SK-N-MC (cell line): ENCODE data around the gene ZSCAN20.

Experiments used
- EZH2 ChIP-seq: fragments of 200-600 bp; sonication (generic); IDR thresholded peaks from one replicate; pipeline ENCODE4 v1.6.1; 2017; ENCODE audit warnings: antibody characterized with exemption
- POLR2AphosphoS5 ChIP-seq: IDR thresholded peaks from 2 replicates; pipeline ENCODE4 v1.6.1; 2012; ENCODE audit warnings: mild to moderate bottlenecking, low read depth, low read length, borderline replicate concordance

DNA sequence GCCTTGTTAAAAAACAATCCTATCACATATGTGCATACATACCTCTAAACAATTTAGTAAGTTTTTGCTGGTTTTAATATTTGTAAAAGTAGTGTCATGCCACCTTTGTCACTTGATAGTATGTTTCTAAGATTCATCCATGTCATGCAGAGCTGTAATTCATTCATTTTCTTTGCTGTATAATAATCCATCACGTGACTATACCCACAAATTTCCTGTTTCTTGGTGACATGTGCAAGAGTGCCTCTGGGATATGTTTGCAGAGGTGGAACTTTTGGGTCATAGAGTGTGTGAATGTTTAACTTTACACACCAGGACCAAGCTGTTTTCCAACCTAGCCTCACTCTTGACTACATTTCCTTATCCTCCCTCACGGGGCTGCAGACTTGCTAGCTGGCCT, 62.9 kb downstream of the ZSCAN20 start:
- TF ChIP-seq EZH2 (no peak), POLR2AphosphoS5 (no peak)
